ENCODE measurements around the gene PPP1R36. TPM values are rescaled to one million over a fixed set of nuclear protein-coding genes. Genes with fewer than 3 reads are reported as not detected.
A peak's percentile ranks its signal among the peaks of the same experiment; 100 is the strongest.

PPP1R36 gene
- total RNA-seq, 4 donors from 2014 or later = 1.3 to 2.8 (median 1.9) TPM; not detected in 1

- WGBS, 2 donors (ENCODE audit: low coverage in 1 of 2) = 0 to 64% methylated on average over 3 of the region's 3 CpGs
- H3K27me3 ChIP-seq = no peaks in the 10 kb centered on the region
- H3K4me3 ChIP-seq = no peak overlapping the region
- TF ChIP-seq POLR2AphosphoS5 (IDR thresholded peaks at IDR 0.05) = peak; percentile 76
- TF ChIP-seq EP300 (IDR thresholded peaks at IDR 0.05) = no peak
- no peaks in the 10 kb centered on the region for H3K9me3 ChIP-seq
- H3K4me1 ChIP-seq = peaks cover 6 to 67% (median 15%) of the 10 kb centered on the region in 3 donors
- peak overlapping the region; percentile 81 to 90 (median 84) for H3K27ac ChIP-seq
- H3K36me3 ChIP-seq = no peaks in the 10 kb centered on the region
- ATAC-seq = no peak
These were observed 23.3 kb downstream of the PPP1R36 start for GRCh38 chr14:64573109-64573508.

GRCh38 chr14:64574371-64575107 is 24.8 kb downstream of the PPP1R36 start:
- 69 to 85% methylated on average over 5 of the region's 6 CpGs for WGBS, 2 donors (ENCODE audit: low coverage in 1 of 2)
- no peak for ATAC-seq
- TF ChIP-seq POLR2AphosphoS5 (IDR thresholded peaks at IDR 0.05) (no peak), CTCF (IDR thresholded peaks at IDR 0.05) (no peak), POLR2A (IDR thresholded peaks at IDR 0.05) (no peak), EP300 (IDR thresholded peaks at IDR 0.05) (no peak)

GRCh38 chr14:64577211-64577610 is 27.4 kb downstream of the PPP1R36 start:
- H3K4me1 ChIP-seq = peaks cover 0 to 43% (median 7%) of the 10 kb centered on the region in 3 donors
- WGBS, 2 donors (ENCODE audit: low coverage in 1 of 2) = 75 to 86% methylated on average over 2 to 5 of the region's 5 CpGs
- no peaks in the 10 kb centered on the region for H3K9me3 ChIP-seq
- no peak overlapping the region for H3K4me3 ChIP-seq
- TF ChIP-seq EP300 (IDR thresholded peaks at IDR 0.05) = no peak
- no peak for TF ChIP-seq POLR2AphosphoS5 (IDR thresholded peaks at IDR 0.05)
- no peak for TF ChIP-seq CTCF (IDR thresholded peaks at IDR 0.05)
- no peak for TF ChIP-seq POLR2A (IDR thresholded peaks at IDR 0.05)
- ATAC-seq = no peak
- H3K27ac ChIP-seq = no peak overlapping the region
- no peaks in the 10 kb centered on the region for H3K27me3 ChIP-seq
- no peaks in the 10 kb centered on the region for H3K36me3 ChIP-seq

More at GRCh38 chr14:64574371-64575107, 24.8 kb downstream of the PPP1R36 start:
- peak overlapping the region in 3 of 4 donors; percentile 16 to 84 (median 83) for H3K27ac ChIP-seq
- no peaks in the 10 kb centered on the region for H3K9me3 ChIP-seq
- H3K36me3 ChIP-seq = no peaks in the 10 kb centered on the region
- peaks cover 6 to 52% (median 10%) of the 10 kb centered on the region in 3 donors for H3K4me1 ChIP-seq
- no peak overlapping the region for H3K4me3 ChIP-seq
- no peaks in the 10 kb centered on the region for H3K27me3 ChIP-seq

GRCh38 chr14:64580467-64580866 is 30.7 kb downstream of the PPP1R36 start:
- ATAC-seq = no peak
- H3K4me1 ChIP-seq = peaks cover 0 to 29% (median 0%) of the 10 kb centered on the region in 3 donors
- H3K27me3 ChIP-seq = no peaks in the 10 kb centered on the region
- H3K36me3 ChIP-seq = no peaks in the 10 kb centered on the region
- no peaks in the 10 kb centered on the region for H3K9me3 ChIP-seq
- H3K4me3 ChIP-seq = no peak overlapping the region
- 21 to 46% methylated on average over 7 of the region's 7 CpGs for WGBS, 2 donors (ENCODE audit: low coverage in 1 of 2)
- TF ChIP-seq POLR2AphosphoS5 (IDR thresholded peaks at IDR 0.05) (peak; percentile 58), CTCF (IDR thresholded peaks at IDR 0.05) (no peak)
- peak overlapping the region; percentile 22 to 61 (median 42) for H3K27ac ChIP-seq

GRCh38 chr14:64581363-64581762 is 31.6 kb downstream of the PPP1R36 start:
- no peak for ATAC-seq
- Histone ChIP-seq H3K4me1 (peaks cover 0 to 29% (median 0%) of the 10 kb centered on the region in 3 donors), H3K36me3 (no peaks in the 10 kb centered on the region), H3K4me3 (no peak overlapping the region), H3K9me3 (no peaks in the 10 kb centered on the region), H3K27ac (peak overlapping the region in 3 of 4 donors; percentile 41 to 61 (median 44)), H3K27me3 (no peaks in the 10 kb centered on the region)
- 80% methylated on average over 1 to 2 of the region's 2 CpGs for WGBS, 2 donors (ENCODE audit: low coverage in 1 of 2)
- TF ChIP-seq CTCF (IDR thresholded peaks at IDR 0.05) (no peak), EP300 (IDR thresholded peaks at IDR 0.05) (no peak), POLR2A (IDR thresholded peaks at IDR 0.05) (no peak), POLR2AphosphoS5 (IDR thresholded peaks at IDR 0.05) (no peak)
